GM23338 (cell line): ENCODE results near the gene UBE3A. TPM values are rescaled to one million over a fixed set of nuclear protein-coding genes. Genes with fewer than 3 reads are reported as not detected.

Experiments
- ATAC-seq: fragments of 200-7000 bp; cut with Tn5 transposase; 3 replicates; pipeline ENCODE4 v1.9.1; 2020
- DNase-seq: peaks from one replicate; pipeline ENCODE4 v3.0.0-alpha.2; 2015; ENCODE audit warnings: low spot score
- H2AFZ ChIP-seq: fragments of 200-600 bp; sonication (generic); 2 replicates; pipeline ENCODE4 v1.8.0; 2016; ENCODE audit warnings: antibody characterized with exemption, mild to moderate bottlenecking, moderate library complexity
- H3F3A ChIP-seq: fragments of 200-600 bp; sonication (generic); replicated peaks from 2 replicates; pipeline ENCODE4 v1.8.0; 2017; ENCODE audit warnings: antibody characterized with exemption, mixed run types, low read depth
- H3K27ac ChIP-seq: fragments of 200-600 bp; sonication (generic); 2 replicates; pipeline ENCODE4 v1.6.1; 2016; ENCODE audit warnings: low read depth
- H3K27me3 ChIP-seq: fragments of 200-600 bp; sonication (generic); 2 replicates; pipeline ENCODE4 v1.8.0; 2016; ENCODE audit warnings: mild to moderate bottlenecking, mixed run types, moderate library complexity; ENCODE audit not compliant: insufficient read depth
- H3K36me3 ChIP-seq: fragments of 200-600 bp; sonication (generic); 2 replicates; pipeline ENCODE4 v1.8.0; 2016; ENCODE audit warnings: mild to moderate bottlenecking; ENCODE audit not compliant: insufficient read depth
- H3K4me1 ChIP-seq: fragments of 200-600 bp; sonication (generic); 2 replicates; pipeline ENCODE4 v1.8.0; 2016; ENCODE audit warnings: mild to moderate bottlenecking, moderate library complexity; ENCODE audit not compliant: insufficient read depth
- H3K4me2 ChIP-seq: fragments of 200-600 bp; sonication (generic); 2 replicates; pipeline ENCODE4 v1.7.1; 2017; ENCODE audit warnings: mixed run types
- H3K4me3 ChIP-seq: fragments of 200-600 bp; sonication (generic); 2 replicates; pipeline ENCODE4 v1.6.1; 2016; ENCODE audit warnings: mixed run types
- H3K79me2 ChIP-seq: fragments of 200-600 bp; sonication (generic); replicated peaks from 2 replicates; pipeline ENCODE4 v1.8.0; 2017; ENCODE audit warnings: mild to moderate bottlenecking; ENCODE audit not compliant: insufficient read depth
- H3K9me2 ChIP-seq: fragments of 200-600 bp; sonication (generic); 2 replicates; pipeline ENCODE4 v1.8.0; 2017; ENCODE audit not compliant: insufficient read depth
- H4K20me1 ChIP-seq: fragments of 200-600 bp; sonication (generic); replicated peaks from 2 replicates; pipeline ENCODE4 v1.8.0; 2017; ENCODE audit warnings: mild to moderate bottlenecking; ENCODE audit not compliant: insufficient read depth
- H3K27ac Mint-ChIP-seq: 2 replicates; pipeline ENCODE4 v1.8.0; 2020; ENCODE audit warnings: inconsistent platforms, mild to moderate bottlenecking, moderate library complexity, mixed read lengths
- H3K27me3 Mint-ChIP-seq: 3 replicates; pipeline ENCODE4 v1.8.0; 2022; ENCODE audit warnings: low read depth, mild to moderate bottlenecking, moderate library complexity, mixed read lengths, inconsistent platforms; ENCODE audit not compliant: insufficient read depth, poor library complexity
- H3K36me3 Mint-ChIP-seq: 3 replicates; pipeline ENCODE4 v1.8.0; 2021; ENCODE audit warnings: low read depth, mild to moderate bottlenecking, inconsistent platforms, moderate library complexity, mixed read lengths
- H3K4me1 Mint-ChIP-seq: 3 replicates; pipeline ENCODE4 v1.8.0; 2020; ENCODE audit warnings: mild to moderate bottlenecking, inconsistent platforms, mixed read lengths
- H3K4me3 Mint-ChIP-seq: 3 replicates; pipeline ENCODE4 v1.8.0; 2021; ENCODE audit warnings: moderate library complexity, mild to moderate bottlenecking, inconsistent platforms, mixed read lengths
- H3K9me3 Mint-ChIP-seq: 3 replicates; pipeline ENCODE4 v1.8.0; 2020; ENCODE audit warnings: moderate library complexity, mild to moderate bottlenecking, inconsistent platforms, mixed read lengths
- CREB1 ChIP-seq: fragments of 250-450 bp; sonication (Bioruptor Pico); IDR thresholded peaks from 2 replicates; pipeline ENCODE4 v1.5.0; 2020; ENCODE audit warnings: low read depth, mild to moderate bottlenecking, moderate library complexity
- EZH2 ChIP-seq: fragments of 200-600 bp; sonication (generic); IDR thresholded peaks from one replicate; pipeline ENCODE4 v1.8.0; 2017; ENCODE audit warnings: antibody characterized with exemption, mild to moderate bottlenecking, low read depth; ENCODE audit not compliant: unreplicated experiment
- EZH2phosphoT487 ChIP-seq: fragments of 200-600 bp; sonication (generic); IDR thresholded peaks from one replicate; pipeline ENCODE4 v1.8.1; 2018; ENCODE audit warnings: antibody characterized with exemption; ENCODE audit not compliant: unreplicated experiment
- JUNB ChIP-seq: IDR thresholded peaks from one replicate; pipeline ENCODE4 v1.6.1; 2016; ENCODE audit warnings: antibody characterized with exemption; ENCODE audit not compliant: unreplicated experiment
- NANOG ChIP-seq: IDR thresholded peaks from 2 replicates; pipeline ENCODE4 v1.6.1; 2016; ENCODE audit warnings: antibody characterized with exemption, borderline replicate concordance
- POLR2AphosphoS5 ChIP-seq: IDR thresholded peaks from 2 replicates; pipeline ENCODE4 v1.6.1; 2016; ENCODE audit warnings: antibody characterized with exemption, low read depth
- STAT1 ChIP-seq: IDR thresholded peaks from one replicate; pipeline ENCODE4 v1.6.1; 2016; ENCODE audit warnings: antibody characterized with exemption; ENCODE audit not compliant: unreplicated experiment
- ZNF114 ChIP-seq: fragments of 250-450 bp; sonication (Bioruptor Pico); IDR thresholded peaks from 2 replicates; pipeline ENCODE4 v1.5.0; 2020; ENCODE audit warnings: mild to moderate bottlenecking, moderate library complexity
- ZNF331 ChIP-seq: fragments of 250-450 bp; sonication (Bioruptor Pico); IDR thresholded peaks from 2 replicates; pipeline ENCODE4 v1.5.0; 2020; ENCODE audit warnings: low read depth, mild to moderate bottlenecking, moderate library complexity
- polyA plus RNA-seq: library from polyadenylated mRNA; unstranded; fragments of >200 nt; fragmentation: Nextera tagmentation; extraction: Ambion mirVana; gene quantifications from 2 replicates; pipeline ENCODE4 v1.2.1, GENCODE V29; 2016
- total RNA-seq: library from RNA; depleted of rRNA; stranded (reverse); fragments of >200 nt; shearing (Covaris generic); gene quantifications from 2 replicates; pipeline ENCODE4 v1.2.3, GENCODE V29; 2014
- TF ChIP-seq, protein P1 (sequence below): IDR thresholded peaks from one replicate; pipeline ENCODE4 v1.6.1; 2018; ENCODE audit warnings: antibody characterized with exemption; ENCODE audit not compliant: unreplicated experiment
- TF ChIP-seq, protein P2 (sequence below), 2 experiments: fragments of 200-600 bp in 1 of 2; sonication (generic) in 1 of 2; conservative IDR thresholded peaks; 2 replicates each; pipeline versions ENCODE4 v1.5.1 to v1.6.1; 2016 to 2017; ENCODE audit warnings: antibody characterized with exemption in 2 of 2, low read depth in 2 of 2, mild to moderate bottlenecking in 2 of 2, moderate library complexity in 1 of 2

The UBE3A gene
- total and polyA plus RNA-seq, 2 experiments from 2014 or later, result 96.1 to 150 TPM

DNA sequence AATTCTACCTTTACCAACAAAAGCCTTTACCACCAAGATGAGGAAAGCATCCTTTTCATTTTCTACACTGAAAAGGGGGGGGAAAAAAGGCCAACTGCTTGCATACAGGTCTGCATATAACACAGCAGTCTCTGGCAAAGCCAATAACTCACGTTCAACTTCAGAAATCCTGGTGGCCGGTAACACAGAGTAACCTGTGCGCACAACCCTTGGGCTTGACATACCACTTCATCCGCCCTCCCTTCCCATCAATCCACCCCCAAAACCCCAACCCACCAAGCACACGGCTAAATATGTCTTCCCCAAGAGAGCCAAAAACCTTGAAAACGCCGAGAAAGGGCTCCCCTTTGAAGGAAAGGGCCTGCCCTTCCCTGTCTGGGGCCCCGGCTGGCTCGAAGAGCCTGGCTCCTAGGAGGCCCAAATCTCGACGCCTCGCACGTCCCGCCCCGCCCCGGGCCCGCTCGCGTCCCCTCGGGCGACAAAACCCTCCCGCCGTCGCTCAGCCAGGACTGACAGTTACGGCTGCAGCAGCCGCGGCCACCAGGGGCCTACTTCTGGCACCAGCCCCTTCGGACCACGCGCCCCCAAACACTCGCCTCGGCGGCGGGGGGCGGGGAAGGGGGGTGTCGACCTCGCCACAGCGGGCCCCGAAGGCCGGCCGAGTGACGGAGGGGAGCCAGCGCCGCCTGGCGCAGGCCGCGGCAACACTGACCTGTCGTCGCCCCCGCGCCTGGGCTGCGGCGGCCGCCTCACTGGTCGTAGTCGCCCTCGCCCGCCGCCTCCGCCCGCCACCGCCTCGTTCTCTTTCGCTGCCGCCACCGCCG, 835 bp downstream of the UBE3A start:
- ATAC-seq (peak; percentile 73), DNase-seq (peak; percentile 81)
- Mint-ChIP-seq H3K4me3 (peak overlapping the region; percentile 97), H3K36me3 (no peaks in the 10 kb centered on the region; the same call in 1 of the 3 replicates), H3K27me3 (peaks cover 4% of the 10 kb centered on the region), H3K27ac (peak overlapping the region; percentile 96), H3K4me1 (peaks cover 23% of the 10 kb centered on the region), H3K9me3 (no peaks in the 10 kb centered on the region)
- H3K27me3 ChIP-seq, result no peaks in the 10 kb centered on the region
- H3K36me3 ChIP-seq, result no peaks in the 10 kb centered on the region
- TF ChIP-seq, protein P1, sequence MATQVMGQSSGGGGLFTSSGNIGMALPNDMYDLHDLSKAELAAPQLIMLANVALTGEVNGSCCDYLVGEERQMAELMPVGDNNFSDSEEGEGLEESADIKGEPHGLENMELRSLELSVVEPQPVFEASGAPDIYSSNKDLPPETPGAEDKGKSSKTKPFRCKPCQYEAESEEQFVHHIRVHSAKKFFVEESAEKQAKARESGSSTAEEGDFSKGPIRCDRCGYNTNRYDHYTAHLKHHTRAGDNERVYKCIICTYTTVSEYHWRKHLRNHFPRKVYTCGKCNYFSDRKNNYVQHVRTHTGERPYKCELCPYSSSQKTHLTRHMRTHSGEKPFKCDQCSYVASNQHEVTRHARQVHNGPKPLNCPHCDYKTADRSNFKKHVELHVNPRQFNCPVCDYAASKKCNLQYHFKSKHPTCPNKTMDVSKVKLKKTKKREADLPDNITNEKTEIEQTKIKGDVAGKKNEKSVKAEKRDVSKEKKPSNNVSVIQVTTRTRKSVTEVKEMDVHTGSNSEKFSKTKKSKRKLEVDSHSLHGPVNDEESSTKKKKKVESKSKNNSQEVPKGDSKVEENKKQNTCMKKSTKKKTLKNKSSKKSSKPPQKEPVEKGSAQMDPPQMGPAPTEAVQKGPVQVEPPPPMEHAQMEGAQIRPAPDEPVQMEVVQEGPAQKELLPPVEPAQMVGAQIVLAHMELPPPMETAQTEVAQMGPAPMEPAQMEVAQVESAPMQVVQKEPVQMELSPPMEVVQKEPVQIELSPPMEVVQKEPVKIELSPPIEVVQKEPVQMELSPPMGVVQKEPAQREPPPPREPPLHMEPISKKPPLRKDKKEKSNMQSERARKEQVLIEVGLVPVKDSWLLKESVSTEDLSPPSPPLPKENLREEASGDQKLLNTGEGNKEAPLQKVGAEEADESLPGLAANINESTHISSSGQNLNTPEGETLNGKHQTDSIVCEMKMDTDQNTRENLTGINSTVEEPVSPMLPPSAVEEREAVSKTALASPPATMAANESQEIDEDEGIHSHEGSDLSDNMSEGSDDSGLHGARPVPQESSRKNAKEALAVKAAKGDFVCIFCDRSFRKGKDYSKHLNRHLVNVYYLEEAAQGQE, result no peak
- TF ChIP-seq, protein P2, sequence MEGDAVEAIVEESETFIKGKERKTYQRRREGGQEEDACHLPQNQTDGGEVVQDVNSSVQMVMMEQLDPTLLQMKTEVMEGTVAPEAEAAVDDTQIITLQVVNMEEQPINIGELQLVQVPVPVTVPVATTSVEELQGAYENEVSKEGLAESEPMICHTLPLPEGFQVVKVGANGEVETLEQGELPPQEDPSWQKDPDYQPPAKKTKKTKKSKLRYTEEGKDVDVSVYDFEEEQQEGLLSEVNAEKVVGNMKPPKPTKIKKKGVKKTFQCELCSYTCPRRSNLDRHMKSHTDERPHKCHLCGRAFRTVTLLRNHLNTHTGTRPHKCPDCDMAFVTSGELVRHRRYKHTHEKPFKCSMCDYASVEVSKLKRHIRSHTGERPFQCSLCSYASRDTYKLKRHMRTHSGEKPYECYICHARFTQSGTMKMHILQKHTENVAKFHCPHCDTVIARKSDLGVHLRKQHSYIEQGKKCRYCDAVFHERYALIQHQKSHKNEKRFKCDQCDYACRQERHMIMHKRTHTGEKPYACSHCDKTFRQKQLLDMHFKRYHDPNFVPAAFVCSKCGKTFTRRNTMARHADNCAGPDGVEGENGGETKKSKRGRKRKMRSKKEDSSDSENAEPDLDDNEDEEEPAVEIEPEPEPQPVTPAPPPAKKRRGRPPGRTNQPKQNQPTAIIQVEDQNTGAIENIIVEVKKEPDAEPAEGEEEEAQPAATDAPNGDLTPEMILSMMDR (conservative IDR thresholded peaks at IDR 0.05; ENCODE audit: low read depth in 2 of 2), result peak in 1 of 2 experiments; percentile 47; a peak in 2 of 4 replicates
- TF ChIP-seq EZH2, result no peak
- no peak for TF ChIP-seq STAT1
- TF ChIP-seq EZH2phosphoT487, result no peak
- no peak for TF ChIP-seq ZNF114
- peak; percentile 33; the same call in 1 of the 2 replicates for TF ChIP-seq CREB1 (CRISPR knock-in tag)
- TF ChIP-seq ZNF331 (CRISPR knock-in tag), result no peak
- peaks cover 21% of the 10 kb centered on the region for H3K4me1 ChIP-seq
- peak overlapping the region; percentile 82; the same call in 1 of the 2 replicates for H2AFZ ChIP-seq
- peak overlapping the region; percentile 92 for H3K4me3 ChIP-seq
- no peaks in the 10 kb centered on the region for H3F3A ChIP-seq
- peaks cover 52% of the 10 kb centered on the region for H3K79me2 ChIP-seq
- peak overlapping the region; percentile 94 for H3K27ac ChIP-seq
- H4K20me1 ChIP-seq, result peaks cover 45% of the 10 kb centered on the region
- H3K4me2 ChIP-seq, result peak overlapping the region; percentile 98
- no peaks in the 10 kb centered on the region for H3K9me2 ChIP-seq

DNA sequence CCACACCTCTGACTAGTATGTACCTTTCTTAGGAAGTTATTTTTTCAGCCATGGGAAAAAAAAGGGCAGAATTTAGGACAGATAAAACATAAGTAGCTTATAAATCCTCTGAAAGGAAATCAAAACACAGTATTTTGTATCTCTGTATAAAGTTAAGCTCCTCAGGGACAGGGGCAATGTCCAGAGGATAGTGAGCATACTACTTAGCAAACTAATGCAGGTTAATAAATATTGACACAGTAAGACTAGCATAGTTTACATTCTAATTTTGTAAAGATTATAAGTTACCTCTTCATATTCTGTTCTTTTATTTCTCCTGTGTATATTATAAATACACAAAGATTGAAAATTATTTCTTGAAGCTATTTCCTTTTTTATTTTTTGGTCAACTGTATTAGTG, 2.1 kb downstream of the UBE3A start:
- H3K9me2 ChIP-seq, result no peaks in the 10 kb centered on the region
- peaks cover 65% of the 10 kb centered on the region for H3K79me2 ChIP-seq
- Mint-ChIP-seq H3K9me3 (no peaks in the 10 kb centered on the region), H3K36me3 (no peaks in the 10 kb centered on the region; the same call in 1 of the 3 replicates), H3K27me3 (peaks cover 4% of the 10 kb centered on the region), H3K4me3 (peak overlapping the region; percentile 97), H3K4me1 (peaks cover 33% of the 10 kb centered on the region), H3K27ac (no peak overlapping the region)
- no peak overlapping the region for H2AFZ ChIP-seq
- no peaks in the 10 kb centered on the region for H3K27me3 ChIP-seq
- no peaks in the 10 kb centered on the region for H3K36me3 ChIP-seq
- peak overlapping the region; percentile 98 for H3K4me2 ChIP-seq
- no peaks in the 10 kb centered on the region for H3F3A ChIP-seq
- H3K27ac ChIP-seq, result no peak overlapping the region
- H4K20me1 ChIP-seq, result peaks cover 55% of the 10 kb centered on the region
- H3K4me3 ChIP-seq, result peak overlapping the region; percentile 92
- no peak for ATAC-seq
- DNase-seq, result no peak
- H3K4me1 ChIP-seq, result peaks cover 31% of the 10 kb centered on the region
- TF ChIP-seq JUNB (no peak), NANOG (no peak), ZNF114 (no peak), STAT1 (no peak), ZNF331 (CRISPR knock-in tag) (no peak), POLR2AphosphoS5 (no peak)
- TF ChIP-seq, protein P1, result no peak
- TF ChIP-seq, protein P2 (conservative IDR thresholded peaks at IDR 0.05; ENCODE audit: low read depth in 2 of 2), result no peak
